Transverse colon (tissue), 4 donors: ENCODE data around the gene MORN4. TPM values are rescaled to one million over a fixed set of nuclear protein-coding genes. Genes with fewer than 3 reads are reported as not detected.

ENCODE experiments used
- DNase-seq: peaks from one replicate; pipeline ENCODE4 v3.0.0-alpha.2; 2019
- H3K27ac ChIP-seq, 4 donors: fragments of 200-600 bp; sonication (generic); 2 replicates each; pipeline ENCODE4 v1.5.1; 2016 to 2018; ENCODE audit warnings: inconsistent platforms in 4 of 4
- H3K27me3 ChIP-seq: fragments of 200-600 bp; sonication (generic); 2 replicates; pipeline ENCODE4 v1.5.1; 2017; ENCODE audit warnings: inconsistent platforms
- H3K36me3 ChIP-seq, 4 donors: fragments of 200-600 bp; sonication (generic); 2 replicates each; pipeline ENCODE4 v1.5.1; 2017 to 2019; ENCODE audit warnings: inconsistent platforms in 4 of 4
- H3K4me1 ChIP-seq, 4 donors: fragments of 200-600 bp; sonication (generic); 2 replicates each; pipeline ENCODE4 v1.5.1; 2017 to 2020; ENCODE audit warnings: inconsistent platforms in 4 of 4
- H3K4me3 ChIP-seq, 4 donors: fragments of 200-600 bp; sonication (generic); 1 replicate in 1 of 4; 2 replicates in 3 of 4; pipeline versions ENCODE4 v1.5.1 to v1.6.1; 2017 to 2019; ENCODE audit warnings: inconsistent platforms in 4 of 4
- H3K9me3 ChIP-seq, 2 donors: fragments of 200-600 bp; sonication (generic); 2 replicates each; pipeline ENCODE4 v1.5.1; 2017 to 2019; ENCODE audit warnings: inconsistent platforms in 2 of 2
- CTCF ChIP-seq, 5 experiments: fragments of 200-600 bp in 3 of 5; fragments of 450-650 bp in 2 of 5; sonication (generic) in 3 of 5; IDR thresholded peaks; 1 replicate in 2 of 5; 2 replicates in 3 of 5; pipeline ENCODE4 v1.5.1; 2016 to 2017; ENCODE audit warnings: antibody characterized with exemption in 5 of 5, inconsistent platforms in 3 of 5, mild to moderate bottlenecking in 2 of 5, moderate library complexity in 1 of 5
- EP300 ChIP-seq: sonication (generic); formaldehyde crosslinking; IDR thresholded peaks from one replicate; pipeline ENCODE4 v1.6.1; 2017; ENCODE audit warnings: antibody characterized with exemption, low read depth
- POLR2A ChIP-seq: fragments of 450-650 bp; IDR thresholded peaks from one replicate; pipeline ENCODE4 v1.6.1; 2016; ENCODE audit warnings: antibody characterized with exemption, mild to moderate bottlenecking, moderate library complexity
- POLR2AphosphoS5 ChIP-seq, 3 donors: sonication (generic); formaldehyde crosslinking; IDR thresholded peaks; one replicate each; pipeline ENCODE4 v1.6.1; 2016; ENCODE audit warnings: antibody characterized with exemption in 3 of 3
- WGBS, 2 donors: methylation state at CpG; one replicate each; pipeline ENCODE4 v1.1.5; 2018; ENCODE audit warnings: low coverage in 1 of 2; 5-methylcytosine and 5-hydroxymethylcytosine counted together
- in situ Hi-C, 4 donors: fragments of 200-750 bp; cut with MboI; loops; one replicate each; pipeline versions ENCODE4 v1.15.0 to v1.15.1; 2017; ENCODE audit warnings: low sequenced_read_pairs in 3 of 4, low pct_ligation_motif_present in 1 of 4, low pct_unique_long_range_greater_than_20kb in 1 of 4
- intact Hi-C: fragments of 100-400 bp; cut with DNase I; formaldehyde crosslinking; loops from one replicate; pipeline ENCODE4 v1.15.1; 2023; ENCODE audit warnings: low total_unique reads
- total RNA-seq, 4 donors: library from RNA; depleted of rRNA; stranded (reverse); fragments of >200 nt; gene quantifications; one replicate each; pipeline ENCODE4 v1.1.0, GENCODE V29; 2016

Gene MORN4
- total RNA-seq, 4 donors from 2014 or later, result 0.95 to 1.8 (median 0.96) TPM; not detected in 1

DNA sequence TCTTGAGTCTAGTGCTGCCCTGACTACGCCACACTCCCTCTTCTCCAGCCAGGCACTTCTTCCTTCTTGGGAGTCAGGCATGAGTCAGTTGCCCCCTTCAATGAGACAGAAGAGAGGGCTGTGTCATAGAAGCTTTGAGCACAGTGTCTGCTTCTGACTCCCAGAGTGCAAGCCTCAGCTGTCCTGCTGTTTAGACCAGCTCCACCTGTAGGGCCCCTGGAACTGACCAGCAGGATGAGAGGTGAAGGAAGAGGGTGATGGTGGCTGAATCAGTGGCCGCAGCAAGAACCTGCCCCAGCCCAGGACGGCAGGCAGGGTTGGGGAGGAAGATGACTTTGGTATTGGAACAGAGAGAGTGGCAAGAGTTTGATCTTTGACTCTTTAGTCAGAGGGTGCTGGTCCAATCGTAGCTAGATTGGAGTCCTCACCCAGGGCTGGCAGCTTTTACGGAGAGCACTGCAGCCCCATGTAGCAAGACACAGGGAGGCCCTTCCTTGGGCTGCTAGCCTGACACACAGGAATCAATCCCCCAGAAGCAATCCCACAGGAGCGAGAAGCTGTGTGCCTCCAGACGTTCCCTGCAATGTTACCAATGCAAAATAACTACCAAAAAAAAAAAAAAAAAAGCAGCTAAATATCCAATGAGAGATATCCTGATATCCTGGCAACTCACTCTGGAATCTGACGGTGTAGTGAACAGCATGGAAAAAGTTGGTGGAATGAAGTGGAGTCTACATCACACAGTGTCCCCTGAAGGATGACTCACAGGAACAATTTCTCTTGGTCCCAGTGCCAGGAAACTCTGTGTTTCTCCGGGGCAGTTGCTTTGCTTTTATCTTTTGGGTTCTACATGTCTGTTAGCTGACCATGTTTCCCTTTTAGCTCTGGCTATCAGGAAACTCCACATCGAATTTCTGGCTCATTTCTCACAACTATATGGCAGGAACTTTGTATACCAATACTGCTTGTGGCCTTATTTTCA is 36.9 kb downstream of the MORN4 start:
- Histone ChIP-seq H3K4me3 (no peak overlapping the region), H3K36me3 (no peaks in the 10 kb centered on the region), H3K9me3 (no peaks in the 10 kb centered on the region), H3K27me3 (no peaks in the 10 kb centered on the region), H3K27ac (peak overlapping the region; percentile 45 to 83 (median 79)), H3K4me1 (peaks cover 3 to 10% (median 5%) of the 10 kb centered on the region in 4 donors)
- DNase-seq, result no peak
- intact Hi-C loops, result no loop called here
- WGBS, 2 donors, result 61 to 67% methylated on average over 3 to 10 of the region's 10 CpGs
- in situ Hi-C loops, result no loop called here
- TF ChIP-seq CTCF (IDR thresholded peaks at IDR 0.05) (no peak), POLR2A (no peak), EP300 (no peak), POLR2AphosphoS5 (IDR thresholded peaks at IDR 0.05) (peak; percentile 50 to 55 (median 53))

- peak overlapping the region in 1 of 4 donors; percentile 45 for H3K27ac ChIP-seq
- WGBS, 2 donors, result 73 to 77% methylated on average over 4 of the region's 4 CpGs
- in situ Hi-C loops, result no loop called here
Observed at GRCh38 chr10:97593421-97593820, 39.9 kb downstream of the MORN4 start.

DNA sequence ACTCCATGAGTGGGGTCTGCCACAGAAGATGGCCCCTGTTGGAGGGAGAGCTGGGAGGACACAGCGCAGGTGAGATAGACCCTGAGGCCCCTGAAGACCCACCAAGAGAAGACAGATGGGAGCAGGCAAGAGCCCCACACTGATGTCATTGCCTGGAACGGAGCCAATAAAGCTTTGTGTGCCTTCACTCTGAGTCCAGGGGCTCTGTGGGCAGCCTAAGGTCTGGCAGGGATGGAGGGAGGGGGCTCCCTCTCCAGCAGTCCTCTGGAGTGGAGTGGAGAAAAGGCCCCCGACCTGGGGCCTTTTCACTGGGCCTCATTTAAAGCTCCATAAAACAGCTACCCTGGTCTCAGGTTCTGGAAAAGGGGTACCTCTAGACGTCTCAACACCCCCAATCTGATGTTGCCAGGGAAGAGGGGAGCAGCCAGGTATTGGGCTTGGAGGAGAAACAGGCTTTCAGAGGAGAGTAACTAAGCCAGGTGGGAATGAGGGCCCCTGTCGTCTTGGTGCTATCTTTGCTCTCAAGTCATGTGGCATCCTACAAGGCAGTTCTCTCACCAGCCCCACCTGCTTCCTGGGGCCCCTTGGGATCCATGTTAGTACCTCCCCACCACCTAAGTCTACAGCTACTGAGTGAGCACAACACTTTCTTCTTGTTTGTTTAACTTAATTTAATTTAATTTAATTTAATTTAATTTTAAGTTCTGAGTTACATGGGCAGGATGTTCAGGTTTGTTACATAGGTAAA is 42.4 kb downstream of the MORN4 start:
- intact Hi-C loops (no loop called here), in situ Hi-C loops (no loop called here)
- H3K4me1 ChIP-seq, result peaks cover 0 to 3% (median 0%) of the 10 kb centered on the region in 4 donors
- TF ChIP-seq POLR2AphosphoS5 (IDR thresholded peaks at IDR 0.05), result no peak
- no peak for TF ChIP-seq CTCF (IDR thresholded peaks at IDR 0.05)
- TF ChIP-seq POLR2A, result no peak
- no peak for TF ChIP-seq EP300
- H3K27me3 ChIP-seq, result no peaks in the 10 kb centered on the region
- H3K36me3 ChIP-seq, result no peaks in the 10 kb centered on the region
- WGBS, 2 donors, result 74 to 100% methylated on average over 1 to 5 of the region's 5 CpGs
- H3K27ac ChIP-seq, result no peak overlapping the region
- DNase-seq, result no peak
- H3K9me3 ChIP-seq, result no peaks in the 10 kb centered on the region
- no peak overlapping the region for H3K4me3 ChIP-seq

More at GRCh38 chr10:97593421-97593820, 39.9 kb downstream of the MORN4 start:
- Histone ChIP-seq H3K36me3 (no peaks in the 10 kb centered on the region), H3K9me3 (no peaks in the 10 kb centered on the region), H3K27me3 (no peaks in the 10 kb centered on the region), H3K4me1 (peaks cover 3 to 10% (median 5%) of the 10 kb centered on the region in 4 donors), H3K4me3 (no peak overlapping the region)
- TF ChIP-seq POLR2AphosphoS5 (IDR thresholded peaks at IDR 0.05), result no peak
- no peak for TF ChIP-seq POLR2A
- TF ChIP-seq EP300, result no peak
- TF ChIP-seq CTCF (IDR thresholded peaks at IDR 0.05), result no peak
- intact Hi-C loops, result no loop called here
- no peak for DNase-seq

GRCh38 chr10:97590082-97590747 is 43.1 kb downstream of the MORN4 start:
- Histone ChIP-seq H3K9me3 (no peaks in the 10 kb centered on the region), H3K4me3 (no peak overlapping the region), H3K36me3 (no peaks in the 10 kb centered on the region), H3K27ac (no peak overlapping the region), H3K27me3 (no peaks in the 10 kb centered on the region), H3K4me1 (no peaks in the 10 kb centered on the region)
- no peak for DNase-seq
- no peak for TF ChIP-seq CTCF (IDR thresholded peaks at IDR 0.05)
- TF ChIP-seq POLR2AphosphoS5 (IDR thresholded peaks at IDR 0.05), result no peak
- no peak for TF ChIP-seq EP300
- no peak for TF ChIP-seq POLR2A
- 83% methylated on average over 15 of the region's 15 CpGs; no CpG with 5 or more reads in 1 of the 2 donors for WGBS, 2 donors
- intact Hi-C loops (no loop called here), in situ Hi-C loops (no loop called here)
